K562 (cell line): ENCODE data around the gene ZNF473. TPM values are rescaled to one million over a fixed set of nuclear protein-coding genes. Genes with fewer than 3 reads are reported as not detected.

Experiments
- CREM ChIP-seq: IDR thresholded peaks from 2 replicates; pipeline ENCODE4 v1.6.1; 2014; ENCODE audit warnings: antibody characterized with exemption, low read depth
- NCOA1 ChIP-seq: fragments of 450-650 bp; IDR thresholded peaks from 2 replicates; pipeline ENCODE4 v1.6.1; 2016; ENCODE audit warnings: low read depth
- NR1H2 ChIP-seq: sonication (generic); formaldehyde crosslinking; IDR thresholded peaks from 2 replicates; pipeline ENCODE4 v1.4.0; 2020; ENCODE audit warnings: mild to moderate bottlenecking, missing genetic modification reagents
- REST ChIP-seq, 2 experiments: fragments of 450-650 bp; formaldehyde crosslinking in 1 of 2; IDR thresholded peaks; 2 replicates each; pipeline versions ENCODE4 v1.4.0 to v1.6.1; 2014 to 2020; ENCODE audit warnings: mild to moderate bottlenecking in 2 of 2, borderline replicate concordance in 1 of 2, low read depth in 1 of 2
- polyA plus RNA-seq, 8 experiments: library from polyadenylated mRNA; depleted of rRNA in 4 of 8; stranded (reverse) in 5 of 8; unstranded in 3 of 8; fragments of >200 nt; fragmentation: Nextera tagmentation in 2 of 8; fragmentation: Illumina TruSeq in 1 of 8; extraction: Ambion mirVana in 2 of 8; extraction: Trizol in 1 of 8; gene quantifications; 2 replicates each; pipeline versions ENCODE4 v1.2.1 to v1.2.3, GENCODE V29; 2011 to 2014; ENCODE audit warnings: inconsistent platforms in 1 of 8, missing spikeins in 1 of 8
- total RNA-seq, 7 experiments: library from RNA; depleted of rRNA in 6 of 7; stranded (reverse); fragments of >200 nt in 6 of 7; fragmentation: Illumina TruSeq in 2 of 7; extraction: Trizol in 2 of 7; gene quantifications; 2 replicates each; pipeline versions ENCODE4 v1.2.1 to v1.2.3, GENCODE V29; 2011 to 2021; ENCODE audit warnings: low replicate concordance in 1 of 7
- TF ChIP-seq, protein P1 (sequence below): fragments of 250-450 bp; sonication (Bioruptor Pico); IDR thresholded peaks from 2 replicates; pipeline ENCODE4 v1.5.0; 2020; ENCODE audit warnings: mild to moderate bottlenecking, borderline replicate concordance
- TF ChIP-seq, protein P2 (sequence below), 2 experiments: fragments of 450-650 bp in 1 of 2; sonication (generic) in 1 of 2; formaldehyde crosslinking in 1 of 2; IDR thresholded peaks; 2 replicates each; pipeline versions ENCODE4 v1.7.1 to v1.9.0; 2016 to 2022; ENCODE audit warnings: inconsistent platforms in 1 of 2, mild to moderate bottlenecking in 1 of 2, missing genetic modification reagents in 1 of 2

The ZNF473 gene
- total and polyA plus RNA-seq, 9 of the 15 experiments (the other 6 are each of a cell fraction or from before 2014, with no cell fraction given), result 8.2 to 34.0 (median 28.5) TPM

DNA sequence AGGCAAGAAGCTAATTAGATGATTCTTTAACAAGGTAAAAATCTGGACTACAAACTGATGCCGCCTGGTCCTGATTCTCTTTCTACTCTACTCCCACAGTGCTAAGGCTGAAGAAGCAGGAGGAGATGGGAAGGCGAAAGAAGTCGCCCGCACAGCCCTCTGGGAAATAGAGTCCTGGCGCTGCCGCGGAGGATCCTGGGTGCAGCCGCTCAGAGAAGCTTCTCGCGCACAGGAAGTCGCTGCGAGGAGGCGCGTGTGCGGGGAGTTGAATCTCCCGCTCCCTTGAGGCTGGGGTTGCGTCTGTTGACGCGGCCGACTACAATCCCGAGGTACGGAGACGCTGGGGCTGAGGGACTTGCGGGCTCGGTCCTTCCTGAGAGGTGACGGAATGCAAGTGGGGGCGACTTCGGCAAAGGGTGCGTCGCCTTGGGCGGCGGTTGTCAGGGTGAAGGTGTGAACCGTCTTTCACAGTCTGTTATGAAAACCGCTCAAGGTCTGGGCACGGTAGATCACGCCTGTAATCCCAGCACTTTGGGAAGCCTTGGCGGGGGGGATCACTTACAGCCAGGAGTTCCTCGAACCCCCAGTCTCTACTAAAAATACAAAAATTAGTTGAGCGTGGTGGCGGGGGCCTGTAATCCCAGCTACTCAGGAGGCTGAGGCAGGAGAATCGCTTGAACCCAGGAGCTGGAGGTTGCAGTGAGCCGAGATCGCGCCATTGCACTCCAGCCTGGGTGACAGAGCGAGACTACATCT lies at the start of gene ZNF473 (continued):
- TF ChIP-seq, protein P1, sequence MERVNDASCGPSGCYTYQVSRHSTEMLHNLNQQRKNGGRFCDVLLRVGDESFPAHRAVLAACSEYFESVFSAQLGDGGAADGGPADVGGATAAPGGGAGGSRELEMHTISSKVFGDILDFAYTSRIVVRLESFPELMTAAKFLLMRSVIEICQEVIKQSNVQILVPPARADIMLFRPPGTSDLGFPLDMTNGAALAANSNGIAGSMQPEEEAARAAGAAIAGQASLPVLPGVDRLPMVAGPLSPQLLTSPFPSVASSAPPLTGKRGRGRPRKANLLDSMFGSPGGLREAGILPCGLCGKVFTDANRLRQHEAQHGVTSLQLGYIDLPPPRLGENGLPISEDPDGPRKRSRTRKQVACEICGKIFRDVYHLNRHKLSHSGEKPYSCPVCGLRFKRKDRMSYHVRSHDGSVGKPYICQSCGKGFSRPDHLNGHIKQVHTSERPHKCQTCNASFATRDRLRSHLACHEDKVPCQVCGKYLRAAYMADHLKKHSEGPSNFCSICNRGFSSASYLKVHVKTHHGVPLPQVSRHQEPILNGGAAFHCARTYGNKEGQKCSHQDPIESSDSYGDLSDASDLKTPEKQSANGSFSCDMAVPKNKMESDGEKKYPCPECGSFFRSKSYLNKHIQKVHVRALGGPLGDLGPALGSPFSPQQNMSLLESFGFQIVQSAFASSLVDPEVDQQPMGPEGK (CRISPR knock-in tag), result no peak
- TF ChIP-seq, protein P2, sequence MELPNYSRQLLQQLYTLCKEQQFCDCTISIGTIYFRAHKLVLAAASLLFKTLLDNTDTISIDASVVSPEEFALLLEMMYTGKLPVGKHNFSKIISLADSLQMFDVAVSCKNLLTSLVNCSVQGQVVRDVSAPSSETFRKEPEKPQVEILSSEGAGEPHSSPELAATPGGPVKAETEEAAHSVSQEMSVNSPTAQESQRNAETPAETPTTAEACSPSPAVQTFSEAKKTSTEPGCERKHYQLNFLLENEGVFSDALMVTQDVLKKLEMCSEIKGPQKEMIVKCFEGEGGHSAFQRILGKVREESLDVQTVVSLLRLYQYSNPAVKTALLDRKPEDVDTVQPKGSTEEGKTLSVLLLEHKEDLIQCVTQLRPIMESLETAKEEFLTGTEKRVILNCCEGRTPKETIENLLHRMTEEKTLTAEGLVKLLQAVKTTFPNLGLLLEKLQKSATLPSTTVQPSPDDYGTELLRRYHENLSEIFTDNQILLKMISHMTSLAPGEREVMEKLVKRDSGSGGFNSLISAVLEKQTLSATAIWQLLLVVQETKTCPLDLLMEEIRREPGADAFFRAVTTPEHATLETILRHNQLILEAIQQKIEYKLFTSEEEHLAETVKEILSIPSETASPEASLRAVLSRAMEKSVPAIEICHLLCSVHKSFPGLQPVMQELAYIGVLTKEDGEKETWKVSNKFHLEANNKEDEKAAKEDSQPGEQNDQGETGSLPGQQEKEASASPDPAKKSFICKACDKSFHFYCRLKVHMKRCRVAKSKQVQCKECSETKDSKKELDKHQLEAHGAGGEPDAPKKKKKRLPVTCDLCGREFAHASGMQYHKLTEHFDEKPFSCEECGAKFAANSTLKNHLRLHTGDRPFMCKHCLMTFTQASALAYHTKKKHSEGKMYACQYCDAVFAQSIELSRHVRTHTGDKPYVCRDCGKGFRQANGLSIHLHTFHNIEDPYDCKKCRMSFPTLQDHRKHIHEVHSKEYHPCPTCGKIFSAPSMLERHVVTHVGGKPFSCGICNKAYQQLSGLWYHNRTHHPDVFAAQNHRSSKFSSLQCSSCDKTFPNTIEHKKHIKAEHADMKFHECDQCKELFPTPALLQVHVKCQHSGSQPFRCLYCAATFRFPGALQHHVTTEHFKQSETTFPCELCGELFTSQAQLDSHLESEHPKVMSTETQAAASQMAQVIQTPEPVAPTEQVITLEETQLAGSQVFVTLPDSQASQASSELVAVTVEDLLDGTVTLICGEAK (IDR thresholded peaks at IDR 0.05), result peak; percentile 75
- TF ChIP-seq, protein P2 (CRISPR knock-in tag; IDR thresholded peaks at IDR 0.05), result no peak
- TF ChIP-seq REST (IDR thresholded peaks at IDR 0.05; ENCODE audit: borderline replicate concordance), result no peak
- TF ChIP-seq REST (CRISPR knock-in tag; IDR thresholded peaks at IDR 0.05; ENCODE audit: low read depth), result peak; percentile 53; the same call in 1 of the 2 replicates
- TF ChIP-seq NCOA1, result peak; percentile 34; the same call in 1 of the 2 replicates
- 0 out of 2 replicates have a peak, but pooled peaks have one; percentile 77 for TF ChIP-seq NR1H2 (CRISPR knock-in tag)
- peak; percentile 88 for TF ChIP-seq CREM
